Measurements from ENCODE around the gene FKBP1B.

DNA sequence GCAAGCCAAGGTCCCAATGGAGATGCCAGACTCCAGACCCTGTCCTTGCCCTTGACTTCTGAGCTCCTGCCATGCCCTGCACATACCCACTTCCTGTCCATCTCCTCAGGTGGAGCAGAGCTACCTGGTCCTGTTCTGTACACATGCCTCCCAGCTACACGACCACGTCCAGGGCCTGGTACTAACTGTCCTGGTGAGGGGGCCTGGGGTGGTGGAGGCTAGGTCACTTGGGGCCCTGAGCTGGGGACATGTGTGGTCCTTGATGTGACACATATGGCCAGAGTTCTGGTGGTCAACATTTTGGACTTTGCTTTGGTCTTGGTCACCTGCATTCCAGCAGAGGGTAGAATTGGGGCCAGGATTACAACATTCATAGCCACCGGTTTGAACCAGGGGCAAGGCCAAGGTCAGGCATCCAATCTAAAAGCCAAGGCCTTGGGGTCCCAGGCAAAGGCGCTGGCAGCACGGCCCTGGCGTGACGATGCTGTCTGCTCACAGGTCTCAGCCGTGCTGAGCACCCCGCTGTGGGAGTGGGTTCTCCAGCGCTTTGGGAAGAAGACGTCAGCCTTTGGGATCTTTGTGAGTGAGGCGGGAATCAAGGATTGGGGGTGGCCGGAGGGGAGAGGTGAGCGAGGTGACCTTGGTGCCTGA is 27.1 kb upstream of the FKBP1B start:
- TF ChIP-seq POLR2A (IDR thresholded peaks at IDR 0.05) (no peak), EP300 (IDR thresholded peaks at IDR 0.05) (no peak)
- TF ChIP-seq, protein P1, sequence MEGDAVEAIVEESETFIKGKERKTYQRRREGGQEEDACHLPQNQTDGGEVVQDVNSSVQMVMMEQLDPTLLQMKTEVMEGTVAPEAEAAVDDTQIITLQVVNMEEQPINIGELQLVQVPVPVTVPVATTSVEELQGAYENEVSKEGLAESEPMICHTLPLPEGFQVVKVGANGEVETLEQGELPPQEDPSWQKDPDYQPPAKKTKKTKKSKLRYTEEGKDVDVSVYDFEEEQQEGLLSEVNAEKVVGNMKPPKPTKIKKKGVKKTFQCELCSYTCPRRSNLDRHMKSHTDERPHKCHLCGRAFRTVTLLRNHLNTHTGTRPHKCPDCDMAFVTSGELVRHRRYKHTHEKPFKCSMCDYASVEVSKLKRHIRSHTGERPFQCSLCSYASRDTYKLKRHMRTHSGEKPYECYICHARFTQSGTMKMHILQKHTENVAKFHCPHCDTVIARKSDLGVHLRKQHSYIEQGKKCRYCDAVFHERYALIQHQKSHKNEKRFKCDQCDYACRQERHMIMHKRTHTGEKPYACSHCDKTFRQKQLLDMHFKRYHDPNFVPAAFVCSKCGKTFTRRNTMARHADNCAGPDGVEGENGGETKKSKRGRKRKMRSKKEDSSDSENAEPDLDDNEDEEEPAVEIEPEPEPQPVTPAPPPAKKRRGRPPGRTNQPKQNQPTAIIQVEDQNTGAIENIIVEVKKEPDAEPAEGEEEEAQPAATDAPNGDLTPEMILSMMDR (IDR thresholded peaks at IDR 0.05) = no peak
